Measurements from ENCODE around the gene PDK1.
"Not testable (repeated sequence)": the region's sequence is repeated elsewhere in the genome, so short reads cannot be mapped to it uniquely, and the experiment has no call there.

The PDK1 gene

DNA sequence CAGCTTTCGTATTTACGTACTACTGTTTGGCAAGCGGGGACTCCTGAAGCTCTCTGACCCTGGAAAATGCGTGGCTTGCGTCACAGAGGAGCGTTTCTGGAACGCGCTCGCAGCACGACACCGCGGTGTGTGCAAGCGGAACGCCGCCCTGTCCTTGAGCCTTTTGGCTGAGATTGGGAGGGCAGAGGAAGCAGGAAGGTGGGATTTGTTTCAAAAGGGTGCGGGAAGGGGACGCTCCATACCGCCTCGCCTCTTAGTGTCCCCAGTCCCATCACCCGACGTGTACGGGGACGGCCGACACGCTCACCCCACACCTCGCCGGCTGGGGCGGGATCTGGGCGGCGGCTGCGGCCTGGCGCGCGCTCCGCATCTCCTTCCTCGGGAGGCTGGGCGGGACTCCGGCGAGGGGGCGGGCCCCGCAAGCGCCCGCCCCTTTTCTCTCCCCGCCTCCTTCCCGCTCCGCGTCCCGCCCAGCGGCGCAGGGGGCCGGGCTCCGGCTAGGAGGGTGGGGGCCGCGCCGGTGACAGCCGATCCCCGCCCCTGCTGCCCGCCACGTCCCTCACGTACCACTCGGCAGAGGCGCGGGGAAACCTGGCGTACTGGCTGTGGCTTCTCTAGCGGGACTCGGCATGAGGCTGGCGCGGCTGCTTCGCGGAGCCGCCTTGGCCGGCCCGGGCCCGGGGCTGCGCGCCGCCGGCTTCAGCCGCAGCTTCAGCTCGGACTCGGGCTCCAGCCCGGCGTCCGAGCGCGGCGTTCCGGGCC lies at the start of gene PDK1:
PDK1 (plus strand) TSS at position 569 of the 762 bp plus-strand sequence; CDS start at position 630, 61 bp downstream.
- peak; percentile 80 to 86 (median 85) for DNase-seq (ENCODE audit: low read depth in 3 of 3, low spot score in 1 of 3)

DNA sequence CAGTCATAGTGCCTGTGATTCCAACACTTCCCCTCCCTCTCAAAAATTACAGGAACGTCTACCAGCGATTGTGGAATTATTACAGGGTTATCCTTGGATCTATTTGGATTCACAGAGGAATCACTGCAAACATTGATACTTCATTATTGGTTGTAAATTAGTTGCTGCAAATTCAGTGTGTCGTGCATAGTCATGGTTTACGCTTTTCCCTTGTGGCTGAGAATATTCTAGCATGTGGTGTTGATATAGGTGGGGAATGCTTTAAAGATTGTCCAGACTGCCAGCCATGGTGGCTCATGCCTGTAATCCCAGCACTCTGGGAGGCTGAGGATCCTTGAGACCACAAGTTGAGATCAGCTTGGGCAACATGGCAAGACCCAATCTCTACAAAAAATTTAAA lies 48.7 kb upstream of the PDK1 start:
- DNase-seq (ENCODE audit: low read depth in 3 of 3, low spot score in 1 of 3) = no peak

DNA sequence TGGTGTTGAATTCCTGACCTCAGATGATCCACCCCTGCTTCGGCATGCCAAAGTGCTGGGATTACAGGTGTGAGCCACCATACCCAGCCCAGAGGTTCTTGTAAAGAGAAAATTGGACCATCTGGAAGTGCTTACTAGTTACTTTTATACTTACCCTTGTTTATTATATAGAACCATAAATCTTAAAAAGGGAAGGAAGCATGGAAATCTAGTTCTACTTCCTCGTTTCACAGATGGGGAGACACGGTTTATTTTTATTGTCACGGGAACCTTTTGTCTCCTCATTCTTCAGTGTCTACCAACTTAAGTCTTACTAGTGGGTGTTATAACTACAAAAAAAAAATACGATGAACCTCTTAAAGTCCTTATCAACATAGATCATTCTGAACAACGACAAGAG lies 45.8 kb upstream of the PDK1 start:
- no peak for DNase-seq (ENCODE audit: low read depth in 3 of 3, low spot score in 1 of 3)

DNA sequence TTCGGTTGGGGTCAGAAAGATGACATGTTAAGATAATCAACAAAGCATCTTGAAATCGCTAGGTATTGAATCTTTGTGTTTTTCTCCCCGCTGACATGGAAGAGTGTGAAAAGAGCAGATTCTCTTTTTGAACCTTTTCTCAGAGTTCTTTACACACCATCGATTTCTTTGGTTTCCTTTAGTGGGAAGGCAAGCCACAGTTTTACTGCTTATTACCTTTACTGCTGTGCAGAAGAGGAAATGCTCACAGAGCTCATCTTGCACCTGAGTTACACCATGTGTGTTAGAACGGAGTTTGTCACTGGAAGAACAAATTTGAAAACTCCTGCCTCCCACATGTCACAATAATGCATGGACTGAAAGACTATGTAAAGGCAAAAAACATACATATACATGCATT lies 45.3 kb upstream of the PDK1 start:
- DNase-seq (ENCODE audit: low read depth in 3 of 3, low spot score in 1 of 3) = no peak

DNA sequence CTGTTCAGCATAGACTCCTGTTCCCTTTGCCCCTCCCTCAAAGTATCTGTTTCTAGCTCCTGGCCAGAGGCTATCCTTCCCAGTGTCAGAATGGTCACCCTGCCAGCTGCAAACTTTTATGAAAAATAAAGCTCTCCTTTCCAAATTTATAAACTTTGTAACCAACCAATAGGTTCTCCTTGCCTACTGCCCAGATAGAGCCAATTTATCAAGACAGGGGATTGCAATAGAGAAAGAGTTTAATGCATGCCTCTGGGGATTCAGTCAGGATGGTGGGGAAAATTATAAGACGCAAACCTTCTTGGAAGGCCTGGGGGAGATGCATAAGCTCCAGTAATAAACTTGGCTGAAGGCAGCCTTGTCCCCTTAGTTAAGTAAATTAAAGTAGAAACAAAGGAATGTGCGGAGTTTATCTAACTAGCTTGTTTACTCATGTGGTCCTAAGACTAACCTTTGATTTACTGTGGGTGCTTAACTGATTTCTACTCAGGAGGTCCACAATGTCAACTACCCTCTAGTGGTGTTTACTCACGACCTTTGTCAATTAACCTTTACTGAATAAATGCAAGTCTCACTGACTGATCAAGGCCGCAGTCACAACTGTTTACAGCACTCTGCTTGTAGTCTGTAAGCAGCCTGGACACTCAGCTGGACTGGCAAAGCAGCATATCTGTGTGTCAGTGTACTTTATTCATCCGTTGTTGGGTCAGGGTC lies 42.9 kb upstream of the PDK1 start:
- DNase-seq (ENCODE audit: low read depth in 3 of 3, low spot score in 1 of 3) = no peak

DNA sequence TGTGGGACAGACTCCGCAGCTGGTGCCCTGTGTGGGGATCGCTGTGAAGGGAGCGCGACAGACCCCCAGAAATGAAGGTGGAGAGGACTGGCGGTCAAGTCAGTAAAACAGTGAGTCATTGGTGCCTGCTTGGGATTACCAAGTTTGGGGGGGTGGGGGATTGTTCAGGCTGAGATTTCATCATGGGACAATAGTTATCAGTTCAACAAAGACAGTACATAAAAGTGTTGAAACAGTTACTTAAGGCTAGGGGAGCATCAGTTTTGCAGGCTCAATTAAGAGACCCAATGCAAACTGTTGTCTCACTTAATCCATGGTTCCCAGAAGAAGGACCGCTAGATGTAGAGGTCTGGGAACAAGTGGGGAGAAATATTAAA lies 42.4 kb upstream of the PDK1 start:
- no peak for DNase-seq (ENCODE audit: low read depth in 3 of 3, low spot score in 1 of 3)

DNA sequence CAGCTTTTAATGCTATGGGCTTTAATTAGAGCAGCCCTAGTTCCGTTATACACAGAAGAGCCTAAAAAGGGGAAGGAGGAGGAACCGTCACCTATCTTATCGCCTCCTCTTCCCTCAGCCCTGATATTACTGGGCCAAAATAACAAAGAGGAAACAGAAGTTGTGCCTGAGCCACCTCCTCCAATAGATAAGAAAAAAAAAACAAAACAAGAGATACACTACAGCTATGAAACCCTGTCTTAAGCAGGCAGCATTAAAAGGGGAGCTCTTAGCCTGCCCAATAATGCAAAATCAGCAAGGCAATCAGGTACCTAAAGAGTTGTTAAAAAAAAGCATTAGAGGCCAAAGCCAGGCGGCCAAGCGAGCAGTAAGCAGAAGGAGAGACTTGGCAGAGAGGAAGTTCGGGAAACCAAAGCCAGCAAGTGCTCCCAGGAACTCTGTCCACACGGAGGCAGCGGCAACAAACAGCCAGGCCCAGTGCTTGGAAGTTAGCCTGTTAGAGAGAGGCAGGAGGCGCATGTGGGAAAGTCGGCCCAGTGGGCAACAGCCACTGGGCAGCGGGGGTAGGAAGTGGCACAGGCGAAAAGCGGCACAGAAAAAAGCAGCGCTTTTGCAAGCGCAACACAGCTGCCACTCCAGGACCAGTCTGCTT lies 41.8 kb upstream of the PDK1 start:
- no peak for DNase-seq (ENCODE audit: low read depth in 3 of 3, low spot score in 1 of 3)

DNA sequence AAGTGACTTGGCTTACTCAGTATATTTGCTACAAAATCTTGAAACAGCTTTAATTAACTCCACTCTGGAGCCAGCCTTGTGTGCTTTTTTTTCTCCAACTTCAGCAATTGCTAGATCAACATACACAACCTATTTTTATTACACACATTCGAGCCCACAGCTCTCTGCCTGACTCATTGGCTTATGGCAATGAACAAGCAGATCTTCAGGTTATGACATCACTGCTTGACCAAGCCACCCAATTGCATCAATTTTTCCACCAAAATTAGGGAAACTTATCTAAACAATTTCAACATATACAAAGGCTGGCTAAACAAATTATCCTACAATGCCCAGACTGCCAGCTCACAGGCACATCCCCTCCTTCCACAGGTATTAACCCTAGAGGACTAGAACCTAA lies 39.6 kb upstream of the PDK1 start:
- no peak for DNase-seq (ENCODE audit: low read depth in 3 of 3, low spot score in 1 of 3)

DNA sequence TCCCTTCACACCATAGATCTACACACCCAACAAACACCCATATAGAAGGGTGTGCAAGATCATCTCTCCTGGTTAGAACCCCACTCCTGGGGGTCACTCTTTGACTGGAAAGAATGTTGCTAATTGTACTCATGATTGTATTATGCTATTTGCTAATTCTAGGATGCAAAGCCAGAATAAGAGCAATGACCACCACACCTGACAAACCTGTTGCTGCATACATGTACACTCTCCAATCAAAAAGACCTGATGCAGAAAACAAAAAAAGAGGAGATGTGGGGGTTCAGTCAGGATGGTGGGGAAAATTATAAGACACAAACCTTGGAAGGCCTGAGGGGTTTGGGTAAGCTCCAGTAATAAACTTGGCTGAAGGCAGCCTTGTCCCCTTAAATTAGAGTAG lies 36.9 kb upstream of the PDK1 start:
- no peak for DNase-seq (ENCODE audit: low read depth in 3 of 3, low spot score in 1 of 3)

DNA sequence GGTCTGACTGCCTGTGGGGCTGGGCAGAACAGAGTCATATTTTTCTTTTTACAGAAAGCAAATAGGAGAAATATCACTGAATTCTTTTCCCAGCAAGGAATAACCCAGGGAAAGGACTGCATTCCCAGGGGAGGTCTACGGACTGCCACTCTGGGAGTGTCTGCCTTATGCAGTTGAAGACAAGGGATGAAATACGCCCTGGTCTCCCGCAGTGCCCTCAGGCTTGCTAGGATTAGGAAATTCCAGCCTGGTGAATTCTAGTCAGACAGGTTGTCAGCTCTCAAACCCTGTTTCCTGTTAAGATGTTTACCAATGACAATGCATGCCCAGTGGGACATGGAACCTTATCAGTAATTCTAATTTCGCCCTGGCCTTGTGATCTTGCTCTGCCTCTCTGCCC lies 30.3 kb upstream of the PDK1 start:
- no peak for DNase-seq (ENCODE audit: low read depth in 3 of 3, low spot score in 1 of 3)

DNA sequence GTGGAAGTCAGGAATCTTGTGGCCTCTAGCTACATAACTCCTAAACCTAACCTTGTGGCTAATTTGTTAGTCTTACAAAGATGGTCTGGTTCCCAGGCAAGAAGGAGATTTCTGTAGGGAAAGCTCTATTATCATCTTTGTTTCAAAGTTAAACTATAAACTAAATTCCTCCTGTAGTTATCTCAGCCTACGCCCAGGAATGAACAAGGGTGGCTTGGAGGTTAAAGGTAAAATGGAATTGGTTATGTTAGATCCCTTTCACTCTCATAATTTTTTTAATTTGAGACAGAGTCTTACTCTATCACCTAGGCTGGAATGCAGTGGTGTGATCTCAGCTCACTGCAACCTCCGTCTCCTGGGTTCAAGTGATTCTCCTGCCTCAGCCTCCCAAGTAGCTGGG lies 24.6 kb upstream of the PDK1 start:
- no peak for DNase-seq (ENCODE audit: low read depth in 3 of 3, low spot score in 1 of 3)

DNA sequence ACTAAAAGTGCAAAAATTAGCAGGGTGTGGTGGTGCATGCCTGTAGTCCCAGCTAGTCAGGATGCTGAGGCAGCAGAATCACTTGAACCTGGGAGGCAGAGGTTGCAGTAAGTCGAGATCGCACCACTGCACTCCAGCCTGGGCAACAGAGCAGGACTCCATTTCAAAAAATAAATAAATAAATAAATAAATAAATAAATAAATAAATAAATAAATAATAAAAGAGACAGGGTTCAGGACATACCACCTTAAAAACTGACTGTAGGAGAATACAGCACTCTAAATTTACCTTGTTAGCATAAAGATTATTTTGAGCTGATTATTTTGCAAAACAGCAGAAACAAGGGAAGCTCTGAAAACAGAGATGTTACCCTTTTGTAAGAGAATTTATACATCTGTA lies 23.4 kb upstream of the PDK1 start:
- DNase-seq (ENCODE audit: low read depth in 3 of 3, low spot score in 1 of 3) = not testable (repeated sequence)

DNA sequence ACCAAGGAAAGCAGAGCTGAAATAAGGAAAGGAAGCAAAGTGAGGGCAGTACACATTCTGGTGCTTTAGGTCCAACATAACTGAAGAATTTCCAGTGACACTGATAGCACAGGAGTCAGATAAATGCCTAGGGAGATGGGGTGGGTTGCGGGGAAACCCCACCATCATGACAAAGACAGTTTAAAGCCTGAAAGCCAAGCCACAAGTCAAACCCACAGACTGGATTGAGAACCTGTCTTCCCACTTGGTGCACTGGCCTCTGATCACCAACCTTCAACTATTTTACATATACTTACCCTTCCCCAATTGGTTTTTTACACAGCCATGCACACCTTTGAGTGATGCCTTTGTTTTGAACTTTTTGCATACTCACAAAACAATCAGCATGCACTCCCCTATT lies 22.2 kb upstream of the PDK1 start:
- DNase-seq (ENCODE audit: low read depth in 3 of 3, low spot score in 1 of 3) = no peak

DNA sequence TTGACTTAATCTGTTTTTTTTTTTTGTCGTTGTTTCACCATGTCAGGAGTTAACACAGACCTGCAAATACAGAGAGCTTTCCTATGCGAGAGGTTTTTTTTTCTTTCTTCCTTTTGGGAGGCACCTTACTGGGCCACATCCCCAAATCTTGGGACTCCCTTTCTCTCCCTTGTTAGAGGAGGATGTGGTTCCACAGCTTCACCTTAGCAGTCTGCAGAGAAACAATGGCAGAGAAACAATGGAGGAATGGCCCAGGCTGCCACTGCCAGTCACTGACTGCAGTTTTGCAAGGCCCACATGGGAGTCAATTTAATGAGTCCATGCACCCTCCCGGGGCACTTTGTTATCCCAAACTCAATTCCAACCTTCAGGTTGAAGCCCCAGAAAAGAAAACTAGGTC lies 20.8 kb upstream of the PDK1 start:
- no peak for DNase-seq (ENCODE audit: low read depth in 3 of 3, low spot score in 1 of 3)

DNA sequence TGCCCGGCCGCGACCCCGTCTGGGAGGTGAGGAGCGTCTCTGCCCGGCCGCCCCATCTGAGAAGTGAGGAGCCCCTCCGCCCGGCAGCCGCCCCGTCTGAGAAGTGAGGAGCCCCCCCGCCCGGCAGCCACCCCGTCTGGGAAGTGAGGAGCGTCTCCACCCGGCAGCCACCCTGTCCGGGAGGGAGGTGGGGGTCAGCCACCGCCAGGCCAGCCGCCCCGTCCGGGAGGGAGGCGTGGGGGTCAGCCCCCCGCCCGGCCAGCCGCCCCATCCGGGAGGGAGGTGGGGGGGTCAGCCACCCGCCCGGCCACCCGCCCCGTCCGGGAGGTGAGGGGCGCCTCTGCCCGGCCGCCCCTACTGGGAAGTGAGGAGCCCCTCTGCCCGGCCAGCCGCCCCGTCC lies 18.0 kb upstream of the PDK1 start:
- not testable (repeated sequence) for DNase-seq (ENCODE audit: low read depth in 3 of 3, low spot score in 1 of 3)

DNA sequence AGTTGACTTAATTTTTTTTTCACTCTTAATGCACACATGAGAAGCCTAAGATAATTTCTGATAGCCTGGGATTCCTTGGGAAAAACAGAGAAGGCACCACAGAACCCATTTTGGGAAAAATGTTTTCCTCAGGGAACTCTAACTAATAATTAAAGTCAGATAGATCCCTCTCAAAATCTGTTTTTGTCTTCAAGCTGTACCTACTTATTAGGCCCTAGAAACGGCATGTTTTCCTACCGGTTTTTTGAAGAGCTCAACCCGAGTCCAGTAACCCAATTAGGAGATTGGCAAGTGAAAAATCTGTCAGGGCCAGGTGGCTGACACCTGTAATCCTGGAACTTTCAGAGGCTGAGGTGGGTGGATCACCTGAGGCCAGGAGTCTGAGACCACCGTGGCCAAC lies 16.1 kb upstream of the PDK1 start:
- no peak for DNase-seq (ENCODE audit: low read depth in 3 of 3, low spot score in 1 of 3)

DNA sequence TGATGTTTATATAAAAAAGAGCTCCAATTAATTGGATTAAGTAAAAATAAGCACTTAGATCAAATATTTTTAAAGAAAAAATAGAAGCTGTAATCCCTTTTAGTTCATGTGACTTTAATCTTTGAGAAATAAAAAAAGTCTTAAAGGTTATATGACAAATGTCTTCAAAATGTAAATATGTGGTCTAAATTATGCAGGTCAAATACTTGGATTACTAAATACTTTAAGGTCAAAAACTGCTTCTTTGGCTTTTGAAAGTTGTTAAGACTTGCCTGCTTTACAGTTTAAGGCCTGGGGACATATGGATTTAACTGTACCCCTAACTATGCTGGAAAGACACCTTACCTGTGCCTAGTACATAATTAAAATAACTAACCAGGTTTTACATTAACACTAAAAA lies 15.5 kb upstream of the PDK1 start:
- DNase-seq (ENCODE audit: low read depth in 3 of 3, low spot score in 1 of 3) = no peak

DNA sequence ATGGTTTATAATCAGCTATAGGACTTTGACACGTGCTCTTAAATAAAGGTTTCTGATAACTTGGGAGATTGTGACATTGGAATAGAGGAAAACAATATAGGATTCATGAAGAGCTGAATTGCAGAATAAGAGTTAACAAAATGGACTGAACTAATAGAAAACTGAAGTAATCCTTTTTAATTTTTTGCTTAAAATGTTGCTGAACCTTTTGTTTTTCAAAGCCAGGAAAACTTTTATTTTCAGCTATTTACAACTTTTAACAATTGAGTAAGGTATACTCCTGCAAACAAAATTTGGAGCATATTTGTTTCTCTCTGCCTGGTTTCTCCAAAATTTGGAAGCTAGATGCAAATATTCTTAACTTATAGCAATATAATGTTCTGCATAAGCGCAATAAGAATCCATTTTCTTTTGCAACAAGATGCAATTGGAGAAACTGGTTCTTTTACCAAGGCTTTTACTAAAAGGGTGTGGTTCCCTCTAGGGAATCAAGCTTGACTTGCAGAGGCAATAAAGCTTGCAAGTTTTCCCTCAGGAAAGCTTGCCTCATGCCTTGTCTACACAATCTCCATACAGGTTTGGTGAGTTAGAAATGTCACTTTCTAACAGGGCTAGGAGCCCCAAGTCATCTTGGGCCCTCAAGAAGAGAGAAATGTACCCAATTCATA lies 10.3 kb upstream of the PDK1 start:
- DNase-seq (ENCODE audit: low read depth in 3 of 3, low spot score in 1 of 3) = no peak

DNA sequence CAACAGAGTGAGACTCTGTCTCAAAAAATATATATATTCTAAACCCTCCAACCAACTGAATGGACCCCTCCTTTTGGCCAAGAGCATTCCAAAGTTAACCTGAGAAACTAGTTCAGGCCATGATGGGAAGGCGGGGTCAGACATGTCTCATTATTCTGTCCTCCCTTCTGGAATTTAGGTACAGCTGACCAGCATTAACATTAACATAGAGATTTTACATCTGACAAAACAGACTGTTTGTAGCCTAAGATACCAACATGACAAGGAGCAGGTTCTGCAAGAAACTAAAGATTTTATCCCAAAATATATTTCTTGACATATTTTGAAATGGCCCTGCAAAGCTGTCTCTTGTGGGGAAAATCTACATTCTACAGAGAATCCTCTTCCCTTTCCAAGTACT lies 6.8 kb upstream of the PDK1 start:
- DNase-seq (ENCODE audit: low read depth in 3 of 3, low spot score in 1 of 3) = no peak

DNA sequence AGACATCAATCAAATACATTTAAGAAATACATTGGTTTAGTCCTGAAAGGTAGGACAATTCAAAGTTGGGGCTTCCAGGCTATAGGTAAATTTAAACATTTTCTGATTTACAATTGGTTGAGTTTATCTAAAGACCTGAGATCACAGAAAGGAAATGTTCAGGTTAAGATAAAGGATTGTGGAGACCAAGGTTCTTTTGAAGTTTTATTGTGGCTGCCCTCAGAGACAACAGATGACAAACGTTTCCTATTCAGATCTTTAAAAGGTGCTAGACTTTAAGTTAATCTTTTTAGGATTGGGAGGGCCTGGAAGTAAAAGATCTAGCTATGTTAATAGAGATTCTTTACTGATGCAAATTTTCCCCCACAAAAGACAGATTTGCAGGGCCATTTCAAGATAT lies 6.1 kb upstream of the PDK1 start:
- DNase-seq (ENCODE audit: low read depth in 3 of 3, low spot score in 1 of 3) = not testable (repeated sequence)

DNA sequence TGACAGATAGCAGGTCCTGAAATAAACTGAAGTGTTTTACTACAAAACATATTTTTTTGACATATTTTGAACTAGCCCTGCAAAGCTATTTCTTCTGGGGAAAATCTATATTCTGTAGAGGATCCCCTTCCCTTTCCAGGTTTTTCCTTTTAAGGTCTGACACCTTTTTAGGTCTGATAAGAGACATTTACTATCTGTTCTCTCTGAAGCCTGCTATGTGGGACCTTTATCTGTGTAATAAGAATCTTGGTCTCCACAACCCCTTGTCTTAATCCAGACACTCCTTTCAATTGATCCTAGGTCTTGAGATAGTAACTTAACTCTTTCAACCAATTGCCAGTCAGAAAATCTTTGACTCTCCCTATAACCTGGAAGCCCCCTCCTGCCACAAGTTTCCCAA lies 5.5 kb upstream of the PDK1 start:
- DNase-seq (ENCODE audit: low read depth in 3 of 3, low spot score in 1 of 3) = no peak

DNA sequence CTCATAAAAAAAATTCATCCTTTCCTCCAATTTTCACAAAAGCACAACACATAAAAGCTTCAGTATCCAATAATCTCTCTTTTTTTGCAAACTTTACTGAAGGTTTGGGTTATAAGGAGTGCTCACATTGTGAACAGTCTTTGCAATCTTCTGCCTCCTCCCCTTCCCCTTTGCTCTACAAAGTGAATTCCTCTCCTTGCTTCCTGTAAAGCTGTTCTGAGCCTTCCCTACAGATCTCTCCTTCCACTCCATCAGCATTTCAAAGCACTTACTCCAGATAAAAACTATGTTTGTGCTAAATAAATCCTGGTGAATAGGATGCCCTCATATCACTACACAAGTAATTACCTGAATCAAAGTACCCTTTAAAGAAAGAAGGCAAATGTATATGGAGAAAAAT lies 4.6 kb upstream of the PDK1 start:
- DNase-seq (ENCODE audit: low read depth in 3 of 3, low spot score in 1 of 3) = no peak

Measured in stimulated activated CD4-positive, alpha-beta T cell treated with anti-CD3 and anti-CD28 coated beads, TNF-alpha, amount 100 ng/mL, for 1 hour (primary cell).